Keratinocyte (primary cell): ENCODE results near the gene CFAP299. TPM values are rescaled to one million over a fixed set of nuclear protein-coding genes. Genes with fewer than 3 reads are reported as not detected.

Experiments used
- DNase-seq: peaks from one replicate; pipeline ENCODE4 v3.0.0-alpha.2; 2011; ENCODE audit warnings: low read depth, missing footprints, low spot score
- FAIRE-seq: peaks from 2 replicates; lab custom pipeline; 2011; peaks lifted over from hg19 to GRCh38; lab: Jason Lieb, UNC
- H2AFZ ChIP-seq: 2 replicates; pipeline ENCODE4 v1.6.0; 2012; ENCODE audit warnings: low read length, control low read depth, inconsistent platforms; ENCODE audit not compliant: control insufficient read depth
- H3K27ac ChIP-seq: 2 replicates; pipeline ENCODE4 v1.5.1; 2011; ENCODE audit warnings: low read length; ENCODE audit not compliant: control insufficient read depth, insufficient read depth
- H3K27me3 ChIP-seq: 3 replicates; pipeline ENCODE4 v1.6.0; 2011; ENCODE audit warnings: low read length; ENCODE audit not compliant: control insufficient read depth, insufficient read depth; ENCODE audit errors: extremely low read depth
- H3K36me3 ChIP-seq, 2 experiments: 2 replicates in 1 of 2; 3 replicates in 1 of 2; pipeline ENCODE4 v1.5.1; 2011; ENCODE audit warnings: low read length in 2 of 2, mild to moderate bottlenecking in 1 of 2; ENCODE audit not compliant: control insufficient read depth in 2 of 2, insufficient read depth in 2 of 2; ENCODE audit errors: extremely low read depth in 1 of 2
- H3K4me1 ChIP-seq: 3 replicates; pipeline ENCODE4 v1.5.1; 2011; ENCODE audit warnings: low read length; ENCODE audit not compliant: control insufficient read depth, insufficient read depth; ENCODE audit errors: extremely low read depth
- H3K4me2 ChIP-seq: 3 replicates; pipeline ENCODE4 v1.6.0; 2011; ENCODE audit warnings: low read depth, low read length; ENCODE audit not compliant: control insufficient read depth, insufficient read depth; ENCODE audit errors: extremely low read depth
- H3K4me3 ChIP-seq, 3 experiments: fragments of 200-600 bp in 1 of 3; sonication (generic) in 1 of 3; 2 replicates in 2 of 3; 3 replicates in 1 of 3; pipeline ENCODE4 v1.5.1; 2011 to 2016; ENCODE audit warnings: low read length in 3 of 3, mild to moderate bottlenecking in 3 of 3, control low read depth in 2 of 3, inconsistent platforms in 1 of 3, low read depth in 1 of 3, mixed read lengths in 1 of 3, mixed run types in 1 of 3, moderate library complexity in 1 of 3; ENCODE audit not compliant: control insufficient read depth in 2 of 3, insufficient read depth in 2 of 3; ENCODE audit errors: extremely low read depth in 1 of 3
- H3K79me2 ChIP-seq: 2 replicates; pipeline ENCODE4 v1.6.0; 2012; ENCODE audit warnings: low read length; ENCODE audit not compliant: control insufficient read depth, insufficient read depth
- H3K9ac ChIP-seq: 3 replicates; pipeline ENCODE4 v1.6.0; 2011; ENCODE audit warnings: low read length; ENCODE audit not compliant: control insufficient read depth, insufficient read depth; ENCODE audit errors: extremely low read depth
- H3K9me1 ChIP-seq: 3 replicates; pipeline ENCODE4 v1.6.0; 2011; ENCODE audit warnings: low read length; ENCODE audit not compliant: control insufficient read depth, insufficient read depth; ENCODE audit errors: extremely low read depth
- H3K9me3 ChIP-seq: 2 replicates; pipeline ENCODE4 v1.5.1; 2012; ENCODE audit warnings: low read depth, low read length; ENCODE audit not compliant: control insufficient read depth
- H4K20me1 ChIP-seq: 3 replicates; pipeline ENCODE4 v1.6.0; 2011; ENCODE audit warnings: low read length; ENCODE audit not compliant: control insufficient read depth, insufficient read depth; ENCODE audit errors: extremely low read depth
- CTCF ChIP-seq, 3 experiments: IDR thresholded peaks in 1 of 3; conservative IDR thresholded peaks in 1 of 3; optimal IDR thresholded peaks in 1 of 3; 2 replicates in 2 of 3; 3 replicates in 1 of 3; pipeline versions ENCODE3 to v1.5.1; 2011; ENCODE audit warnings: low read length in 3 of 3, mild to moderate bottlenecking in 3 of 3, moderate library complexity in 2 of 3, control low read depth in 1 of 3, inconsistent platforms in 1 of 3; ENCODE audit not compliant: insufficient read depth in 2 of 3; ENCODE audit errors: extremely low read depth in 1 of 3
- EZH2 ChIP-seq: IDR thresholded peaks from one replicate; pipeline ENCODE4 v1.6.1; 2012; ENCODE audit warnings: inconsistent platforms, mild to moderate bottlenecking, low read length, moderate library complexity
- dilution Hi-C: fragments of 300-500 bp; cut with MboI; formaldehyde crosslinking; loops from one replicate; pipeline ENCODE4 v1.7.0; 2020; ENCODE audit warnings: low sequenced_read_pairs; ENCODE audit not compliant: extremely low pct_ligation_motif_present
- polyA plus RNA-seq, 5 experiments: library from polyadenylated mRNA; depleted of rRNA in 3 of 5; stranded (reverse) in 3 of 5; stranded (forward) in 1 of 5; unstranded in 1 of 5; fragments of >200 nt; gene quantifications; 1 replicate in 1 of 5; 2 replicates in 3 of 5; 3 replicates in 1 of 5; pipeline versions ENCODE4 v1.2.1 to v1.2.3, GENCODE V29; 2011 to 2012; ENCODE audit warnings: missing spikeins in 2 of 5, low read depth in 1 of 5, low replicate concordance in 1 of 5

CFAP299 gene
- polyA plus RNA-seq, 1 donor (not counting 4 experiments of a cell fraction or from before 2014, with no cell fraction given), result 0.14 TPM

GRCh38 chr4:80911458-80911857 lies 575.9 kb downstream of the CFAP299 start:
- Histone ChIP-seq H3K79me2 (no peaks in the 10 kb centered on the region), H3K36me3 (no peaks in the 10 kb centered on the region), H3K27ac (no peak overlapping the region), H3K4me1 (no peaks in the 10 kb centered on the region), H3K9me1 (no peaks in the 10 kb centered on the region), H3K9ac (no peak overlapping the region), H3K4me2 (no peak overlapping the region), H3K27me3 (no peaks in the 10 kb centered on the region), H2AFZ (no peak overlapping the region), H3K4me3 (no peak overlapping the region), H3K9me3 (no peaks in the 10 kb centered on the region), H4K20me1 (no peaks in the 10 kb centered on the region)
- dilution Hi-C loops, result no loop called here
- no peak for DNase-seq
- no peak for TF ChIP-seq CTCF (optimal IDR thresholded peaks at IDR 0.05 in 1 of 3, IDR thresholded peaks at IDR 0.05 in 1 of 3, conservative IDR thresholded peaks at IDR 0.05 in 1 of 3; ENCODE audit: extremely low read depth in 1 of 3, insufficient read depth in 2 of 3, low read length in 3 of 3)
- no peak for TF ChIP-seq EZH2
- no peak for FAIRE-seq

GRCh38 chr4:80912350-80912749 lies 576.8 kb downstream of the CFAP299 start:
- no peaks in the 10 kb centered on the region for H4K20me1 ChIP-seq
- H3K9me1 ChIP-seq, result no peaks in the 10 kb centered on the region
- TF ChIP-seq EZH2 (no peak), CTCF (optimal IDR thresholded peaks at IDR 0.05 in 1 of 3, IDR thresholded peaks at IDR 0.05 in 1 of 3, conservative IDR thresholded peaks at IDR 0.05 in 1 of 3; ENCODE audit: extremely low read depth in 1 of 3, insufficient read depth in 2 of 3, low read length in 3 of 3) (no peak)
- no peaks in the 10 kb centered on the region for H3K36me3 ChIP-seq
- no peak overlapping the region for H3K27ac ChIP-seq
- no peaks in the 10 kb centered on the region for H3K4me1 ChIP-seq
- no peak for FAIRE-seq
- no peak for DNase-seq
- no peaks in the 10 kb centered on the region for H3K79me2 ChIP-seq
- H3K4me2 ChIP-seq, result no peak overlapping the region
- no peak overlapping the region for H2AFZ ChIP-seq
- H3K9ac ChIP-seq, result no peak overlapping the region
- dilution Hi-C loops, result no loop called here
- H3K9me3 ChIP-seq, result no peaks in the 10 kb centered on the region
- no peak overlapping the region for H3K4me3 ChIP-seq
- no peaks in the 10 kb centered on the region for H3K27me3 ChIP-seq
